H1 (cell line): ENCODE data around the gene DGKD. TPM values are rescaled to one million over a fixed set of nuclear protein-coding genes. Genes with fewer than 3 reads are reported as not detected.

Source experiments
- POLR2A ChIP-seq, 2 experiments: IDR thresholded peaks; 1 replicate in 1 of 2; 2 replicates in 1 of 2; pipeline ENCODE4 v1.6.1; 2011; ENCODE audit warnings: low read depth in 2 of 2, low read length in 2 of 2, mild to moderate bottlenecking in 2 of 2; ENCODE audit errors: control extremely low read depth in 1 of 2
- SUZ12 ChIP-seq: fragments of 200-600 bp; sonication (generic); IDR thresholded peaks from 2 replicates; pipeline ENCODE4 v1.6.1; 2012; ENCODE audit warnings: mild to moderate bottlenecking, inconsistent platforms, low read length, moderate library complexity, mixed read lengths
- TAF1 ChIP-seq: IDR thresholded peaks from 2 replicates; pipeline ENCODE4 v1.6.1; 2011; ENCODE audit warnings: mild to moderate bottlenecking, low read depth, low read length
- polyA plus RNA-seq, 7 experiments: library from polyadenylated mRNA; depleted of rRNA in 3 of 7; stranded (reverse) in 5 of 7; unstranded in 2 of 7; fragments of >200 nt in 5 of 7; fragments of 200-250 nt in 2 of 7; gene quantifications; 1 replicate in 5 of 7; 2 replicates in 1 of 7; 4 replicates in 1 of 7; pipeline versions ENCODE4 v1.2.1 to v1.2.3, GENCODE V29; 2011 to 2013; ENCODE audit warnings: missing spikeins in 2 of 7, mixed read lengths in 2 of 7
- total RNA-seq: library from RNA; stranded (reverse); fragmentation: NEBNext Ultra II Directional; extraction: Animal tissue kit (Norgen Biotek cat#: 25700); gene quantifications from 2 replicates; pipeline ENCODE4 v1.2.1, GENCODE V29; 2021
- TF ChIP-seq, protein P1 (sequence below): fragments of 300-600 bp; sonication (generic); IDR thresholded peaks from 2 replicates; pipeline ENCODE4 v1.7.1; 2012; ENCODE audit warnings: low read length, moderate library complexity, mild to moderate bottlenecking, inconsistent platforms; ENCODE audit not compliant: insufficient replicate concordance

DGKD gene
- total and polyA plus RNA-seq, 2 of the 8 experiments (the other 6 are each of a cell fraction or from before 2014, with no cell fraction given), result 7.7 to 30.9 TPM

GRCh38 chr2:233453916-233454315 is 99.6 kb downstream of the DGKD start (continued):
- TF ChIP-seq, protein P1, sequence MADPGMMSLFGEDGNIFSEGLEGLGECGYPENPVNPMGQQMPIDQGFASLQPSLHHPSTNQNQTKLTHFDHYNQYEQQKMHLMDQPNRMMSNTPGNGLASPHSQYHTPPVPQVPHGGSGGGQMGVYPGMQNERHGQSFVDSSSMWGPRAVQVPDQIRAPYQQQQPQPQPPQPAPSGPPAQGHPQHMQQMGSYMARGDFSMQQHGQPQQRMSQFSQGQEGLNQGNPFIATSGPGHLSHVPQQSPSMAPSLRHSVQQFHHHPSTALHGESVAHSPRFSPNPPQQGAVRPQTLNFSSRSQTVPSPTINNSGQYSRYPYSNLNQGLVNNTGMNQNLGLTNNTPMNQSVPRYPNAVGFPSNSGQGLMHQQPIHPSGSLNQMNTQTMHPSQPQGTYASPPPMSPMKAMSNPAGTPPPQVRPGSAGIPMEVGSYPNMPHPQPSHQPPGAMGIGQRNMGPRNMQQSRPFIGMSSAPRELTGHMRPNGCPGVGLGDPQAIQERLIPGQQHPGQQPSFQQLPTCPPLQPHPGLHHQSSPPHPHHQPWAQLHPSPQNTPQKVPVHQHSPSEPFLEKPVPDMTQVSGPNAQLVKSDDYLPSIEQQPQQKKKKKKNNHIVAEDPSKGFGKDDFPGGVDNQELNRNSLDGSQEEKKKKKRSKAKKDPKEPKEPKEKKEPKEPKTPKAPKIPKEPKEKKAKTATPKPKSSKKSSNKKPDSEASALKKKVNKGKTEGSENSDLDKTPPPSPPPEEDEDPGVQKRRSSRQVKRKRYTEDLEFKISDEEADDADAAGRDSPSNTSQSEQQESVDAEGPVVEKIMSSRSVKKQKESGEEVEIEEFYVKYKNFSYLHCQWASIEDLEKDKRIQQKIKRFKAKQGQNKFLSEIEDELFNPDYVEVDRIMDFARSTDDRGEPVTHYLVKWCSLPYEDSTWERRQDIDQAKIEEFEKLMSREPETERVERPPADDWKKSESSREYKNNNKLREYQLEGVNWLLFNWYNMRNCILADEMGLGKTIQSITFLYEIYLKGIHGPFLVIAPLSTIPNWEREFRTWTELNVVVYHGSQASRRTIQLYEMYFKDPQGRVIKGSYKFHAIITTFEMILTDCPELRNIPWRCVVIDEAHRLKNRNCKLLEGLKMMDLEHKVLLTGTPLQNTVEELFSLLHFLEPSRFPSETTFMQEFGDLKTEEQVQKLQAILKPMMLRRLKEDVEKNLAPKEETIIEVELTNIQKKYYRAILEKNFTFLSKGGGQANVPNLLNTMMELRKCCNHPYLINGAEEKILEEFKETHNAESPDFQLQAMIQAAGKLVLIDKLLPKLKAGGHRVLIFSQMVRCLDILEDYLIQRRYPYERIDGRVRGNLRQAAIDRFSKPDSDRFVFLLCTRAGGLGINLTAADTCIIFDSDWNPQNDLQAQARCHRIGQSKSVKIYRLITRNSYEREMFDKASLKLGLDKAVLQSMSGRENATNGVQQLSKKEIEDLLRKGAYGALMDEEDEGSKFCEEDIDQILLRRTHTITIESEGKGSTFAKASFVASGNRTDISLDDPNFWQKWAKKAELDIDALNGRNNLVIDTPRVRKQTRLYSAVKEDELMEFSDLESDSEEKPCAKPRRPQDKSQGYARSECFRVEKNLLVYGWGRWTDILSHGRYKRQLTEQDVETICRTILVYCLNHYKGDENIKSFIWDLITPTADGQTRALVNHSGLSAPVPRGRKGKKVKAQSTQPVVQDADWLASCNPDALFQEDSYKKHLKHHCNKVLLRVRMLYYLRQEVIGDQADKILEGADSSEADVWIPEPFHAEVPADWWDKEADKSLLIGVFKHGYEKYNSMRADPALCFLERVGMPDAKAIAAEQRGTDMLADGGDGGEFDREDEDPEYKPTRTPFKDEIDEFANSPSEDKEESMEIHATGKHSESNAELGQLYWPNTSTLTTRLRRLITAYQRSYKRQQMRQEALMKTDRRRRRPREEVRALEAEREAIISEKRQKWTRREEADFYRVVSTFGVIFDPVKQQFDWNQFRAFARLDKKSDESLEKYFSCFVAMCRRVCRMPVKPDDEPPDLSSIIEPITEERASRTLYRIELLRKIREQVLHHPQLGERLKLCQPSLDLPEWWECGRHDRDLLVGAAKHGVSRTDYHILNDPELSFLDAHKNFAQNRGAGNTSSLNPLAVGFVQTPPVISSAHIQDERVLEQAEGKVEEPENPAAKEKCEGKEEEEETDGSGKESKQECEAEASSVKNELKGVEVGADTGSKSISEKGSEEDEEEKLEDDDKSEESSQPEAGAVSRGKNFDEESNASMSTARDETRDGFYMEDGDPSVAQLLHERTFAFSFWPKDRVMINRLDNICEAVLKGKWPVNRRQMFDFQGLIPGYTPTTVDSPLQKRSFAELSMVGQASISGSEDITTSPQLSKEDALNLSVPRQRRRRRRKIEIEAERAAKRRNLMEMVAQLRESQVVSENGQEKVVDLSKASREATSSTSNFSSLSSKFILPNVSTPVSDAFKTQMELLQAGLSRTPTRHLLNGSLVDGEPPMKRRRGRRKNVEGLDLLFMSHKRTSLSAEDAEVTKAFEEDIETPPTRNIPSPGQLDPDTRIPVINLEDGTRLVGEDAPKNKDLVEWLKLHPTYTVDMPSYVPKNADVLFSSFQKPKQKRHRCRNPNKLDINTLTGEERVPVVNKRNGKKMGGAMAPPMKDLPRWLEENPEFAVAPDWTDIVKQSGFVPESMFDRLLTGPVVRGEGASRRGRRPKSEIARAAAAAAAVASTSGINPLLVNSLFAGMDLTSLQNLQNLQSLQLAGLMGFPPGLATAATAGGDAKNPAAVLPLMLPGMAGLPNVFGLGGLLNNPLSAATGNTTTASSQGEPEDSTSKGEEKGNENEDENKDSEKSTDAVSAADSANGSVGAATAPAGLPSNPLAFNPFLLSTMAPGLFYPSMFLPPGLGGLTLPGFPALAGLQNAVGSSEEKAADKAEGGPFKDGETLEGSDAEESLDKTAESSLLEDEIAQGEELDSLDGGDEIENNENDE, result no peak
- no peak for TF ChIP-seq POLR2A (IDR thresholded peaks at IDR 0.05; ENCODE audit: control extremely low read depth in 1 of 2, low read depth in 2 of 2, low read length in 2 of 2)
- TF ChIP-seq TAF1, result no peak
- no peak for TF ChIP-seq SUZ12
